Neural cell (in vitro differentiated cells): ENCODE measurements around the gene TNFRSF8. TPM values are rescaled to one million over a fixed set of nuclear protein-coding genes. Genes with fewer than 3 reads are reported as not detected.

Experiments
- H2AFZ ChIP-seq: fragments of 200-600, 300-800 bp; sonication (generic), shearing (Covaris generic); 2 replicates; pipeline ENCODE4 v1.6.0; 2014; ENCODE audit warnings: low read depth, mild to moderate bottlenecking, antibody characterized with exemption, low read length, moderate library complexity
- H3F3A ChIP-seq: fragments of 200-600 bp; shearing (Covaris generic); 2 replicates; pipeline ENCODE4 v1.6.1; 2016; ENCODE audit warnings: mild to moderate bottlenecking, moderate library complexity, mixed read lengths, antibody characterized with exemption, low read length; ENCODE audit not compliant: insufficient read depth, poor library complexity, severe bottlenecking
- H3K27ac ChIP-seq: fragments of 200-600, 300-800 bp; sonication (generic), shearing (Covaris generic); 2 replicates; pipeline ENCODE4 v1.5.1; 2014; ENCODE audit warnings: mild to moderate bottlenecking, low read length, moderate library complexity
- H3K27me3 ChIP-seq: fragments of 300-800, 200-600 bp; sonication (generic), shearing (Covaris generic); 2 replicates; pipeline ENCODE4 v1.6.0; 2014; ENCODE audit warnings: mild to moderate bottlenecking, low read depth, low read length, moderate library complexity; ENCODE audit not compliant: insufficient read depth
- H3K36me3 ChIP-seq: fragments of 300-800, 200-600 bp; sonication (generic), shearing (Covaris generic); 2 replicates; pipeline ENCODE4 v1.5.1; 2014; ENCODE audit warnings: mild to moderate bottlenecking, antibody characterized with exemption, low read length, moderate library complexity; ENCODE audit not compliant: insufficient read depth
- H3K4me2 ChIP-seq: fragments of 300-800, 200-600 bp; sonication (generic), shearing (Covaris generic); 2 replicates; pipeline ENCODE4 v1.6.0; 2014; ENCODE audit warnings: mild to moderate bottlenecking, low read length
- H3K4me3 ChIP-seq: fragments of 300-800, 200-600 bp; sonication (generic), shearing (Covaris generic); 2 replicates; pipeline ENCODE4 v1.5.1; 2014; ENCODE audit warnings: mild to moderate bottlenecking, low read length, moderate library complexity
- H3K79me2 ChIP-seq: fragments of 200-600 bp; shearing (Covaris generic); replicated peaks from 2 replicates; pipeline ENCODE4 v1.6.0; 2014; ENCODE audit warnings: mild to moderate bottlenecking, low read length, moderate library complexity; ENCODE audit not compliant: insufficient read depth
- H3K9ac ChIP-seq: fragments of 300-800, 200-600 bp; sonication (generic), shearing (Covaris generic); 2 replicates; pipeline ENCODE4 v1.6.1; 2016; ENCODE audit warnings: mild to moderate bottlenecking, low read length, mixed read lengths
- H3K9me2 ChIP-seq: fragments of 200-600 bp; shearing (Covaris generic); 2 replicates; pipeline ENCODE4 v1.6.1; 2016; ENCODE audit warnings: mild to moderate bottlenecking, low read length, mixed read lengths; ENCODE audit not compliant: insufficient read depth
- H3K9me3 ChIP-seq: fragments of 200-600, 300-800 bp; sonication (generic), shearing (Covaris generic); 2 replicates; pipeline ENCODE4 v1.6.1; 2016; ENCODE audit warnings: mild to moderate bottlenecking, mixed run types, low read length, moderate library complexity, mixed read lengths
- H4K20me1 ChIP-seq: fragments of 200-600 bp; shearing (Covaris generic); 2 replicates; pipeline ENCODE4 v1.6.1; 2016; ENCODE audit warnings: mild to moderate bottlenecking, mixed run types; ENCODE audit not compliant: insufficient read depth
- EP300 ChIP-seq: fragments of 450-650 bp; conservative IDR thresholded peaks from 2 replicates; pipeline ENCODE4 v1.6.1; 2014; ENCODE audit warnings: antibody characterized with exemption, mild to moderate bottlenecking, moderate library complexity; ENCODE audit not compliant: poor library complexity, severe bottlenecking
- EZH2 ChIP-seq: fragments of 200-600, 300-800 bp; shearing (Covaris generic), sonication (generic); IDR thresholded peaks from 2 replicates; pipeline ENCODE4 v1.6.1; 2014; ENCODE audit warnings: antibody characterized with exemption, low read length, borderline replicate concordance, mild to moderate bottlenecking; ENCODE audit not compliant: insufficient read depth, poor library complexity, severe bottlenecking
- MXI1 ChIP-seq: fragments of 450-650 bp; conservative IDR thresholded peaks from 2 replicates; pipeline ENCODE4 v1.6.1; 2014; ENCODE audit warnings: antibody characterized with exemption, mild to moderate bottlenecking; ENCODE audit not compliant: poor library complexity, severe bottlenecking
- POLR2AphosphoS5 ChIP-seq: IDR thresholded peaks from 2 replicates; pipeline ENCODE4 v1.6.1; 2012
- RAD21 ChIP-seq: fragments of 450-650 bp; conservative IDR thresholded peaks from 2 replicates; pipeline ENCODE4 v1.6.1; 2014; ENCODE audit warnings: antibody characterized with exemption, mild to moderate bottlenecking, moderate library complexity
- REST ChIP-seq: IDR thresholded peaks from 2 replicates; pipeline ENCODE4 v1.6.1; 2012; ENCODE audit warnings: borderline replicate concordance
- SMC3 ChIP-seq: fragments of 450-650 bp; conservative IDR thresholded peaks from 2 replicates; pipeline ENCODE4 v1.6.1; 2014; ENCODE audit warnings: antibody characterized with exemption, mild to moderate bottlenecking, moderate library complexity; ENCODE audit not compliant: poor library complexity
- TAF1 ChIP-seq: IDR thresholded peaks from 2 replicates; pipeline ENCODE4 v1.6.1; 2012; ENCODE audit warnings: low read depth
- polyA plus RNA-seq: library from polyadenylated mRNA; depleted of rRNA; stranded (reverse); fragments of >200 nt; gene quantifications from 2 replicates; pipeline ENCODE4 v1.2.3, GENCODE V29; 2014
- TF ChIP-seq, protein P1 (sequence below): fragments of 450-650 bp; IDR thresholded peaks from 2 replicates; pipeline ENCODE4 v1.5.1; 2014; ENCODE audit warnings: antibody characterized with exemption, mild to moderate bottlenecking, moderate library complexity; ENCODE audit not compliant: poor library complexity, severe bottlenecking

The TNFRSF8 gene
- polyA plus RNA-seq, 1 donor from 2014 or later: not detected

DNA sequence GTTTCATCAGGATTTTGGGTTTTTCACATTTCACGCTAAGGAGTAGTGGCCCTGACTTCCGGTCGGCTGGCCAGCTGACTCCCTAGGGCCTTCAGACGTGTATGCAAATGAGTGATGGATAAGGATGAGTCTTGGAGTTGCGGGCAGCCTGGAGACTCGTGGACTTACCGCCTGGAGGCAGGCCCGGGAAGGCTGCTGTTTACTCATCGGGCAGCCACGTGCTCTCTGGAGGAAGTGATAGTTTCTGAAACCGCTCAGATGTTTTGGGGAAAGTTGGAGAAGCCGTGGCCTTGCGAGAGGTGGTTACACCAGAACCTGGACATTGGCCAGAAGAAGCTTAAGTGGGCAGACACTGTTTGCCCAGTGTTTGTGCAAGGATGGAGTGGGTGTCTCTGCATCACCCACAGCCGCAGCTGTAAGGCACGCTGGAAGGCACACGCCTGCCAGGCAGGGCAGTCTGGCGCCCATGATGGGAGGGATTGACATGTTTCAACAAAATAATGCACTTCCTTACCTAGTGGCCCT is 80.6 kb downstream of the TNFRSF8 start:
- H4K20me1 ChIP-seq: no peaks in the 10 kb centered on the region
- H3K4me3 ChIP-seq: no peak overlapping the region
- H3K27ac ChIP-seq: no peak overlapping the region
- no peaks in the 10 kb centered on the region for H3K27me3 ChIP-seq
- H3K9me2 ChIP-seq: no peaks in the 10 kb centered on the region
- TF ChIP-seq, protein P1, sequence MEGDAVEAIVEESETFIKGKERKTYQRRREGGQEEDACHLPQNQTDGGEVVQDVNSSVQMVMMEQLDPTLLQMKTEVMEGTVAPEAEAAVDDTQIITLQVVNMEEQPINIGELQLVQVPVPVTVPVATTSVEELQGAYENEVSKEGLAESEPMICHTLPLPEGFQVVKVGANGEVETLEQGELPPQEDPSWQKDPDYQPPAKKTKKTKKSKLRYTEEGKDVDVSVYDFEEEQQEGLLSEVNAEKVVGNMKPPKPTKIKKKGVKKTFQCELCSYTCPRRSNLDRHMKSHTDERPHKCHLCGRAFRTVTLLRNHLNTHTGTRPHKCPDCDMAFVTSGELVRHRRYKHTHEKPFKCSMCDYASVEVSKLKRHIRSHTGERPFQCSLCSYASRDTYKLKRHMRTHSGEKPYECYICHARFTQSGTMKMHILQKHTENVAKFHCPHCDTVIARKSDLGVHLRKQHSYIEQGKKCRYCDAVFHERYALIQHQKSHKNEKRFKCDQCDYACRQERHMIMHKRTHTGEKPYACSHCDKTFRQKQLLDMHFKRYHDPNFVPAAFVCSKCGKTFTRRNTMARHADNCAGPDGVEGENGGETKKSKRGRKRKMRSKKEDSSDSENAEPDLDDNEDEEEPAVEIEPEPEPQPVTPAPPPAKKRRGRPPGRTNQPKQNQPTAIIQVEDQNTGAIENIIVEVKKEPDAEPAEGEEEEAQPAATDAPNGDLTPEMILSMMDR: no peak
- TF ChIP-seq EZH2 (no peak), REST (no peak), POLR2AphosphoS5 (no peak), MXI1 (no peak), RAD21 (no peak), SMC3 (no peak), TAF1 (no peak), EP300 (no peak)
- no peaks in the 10 kb centered on the region for H3K79me2 ChIP-seq
- no peaks in the 10 kb centered on the region for H3K36me3 ChIP-seq
- H3K4me2 ChIP-seq: no peak overlapping the region
- H3K9me3 ChIP-seq: no peaks in the 10 kb centered on the region
- no peak overlapping the region for H2AFZ ChIP-seq
- no peaks in the 10 kb centered on the region for H3F3A ChIP-seq
- H3K9ac ChIP-seq: no peak overlapping the region

- H3K4me2 ChIP-seq: no peak overlapping the region
- H3K9ac ChIP-seq: no peak overlapping the region
Measured at GRCh38 chr1:12144236-12144635, 81.1 kb downstream of the TNFRSF8 start.

More at GRCh38 chr1:12144236-12144635, 81.1 kb downstream of the TNFRSF8 start:
- no peaks in the 10 kb centered on the region for H3K79me2 ChIP-seq
- no peak overlapping the region for H3K27ac ChIP-seq
- no peak for TF ChIP-seq MXI1
- no peak for TF ChIP-seq EP300
- TF ChIP-seq RAD21: no peak
- TF ChIP-seq TAF1: no peak
- TF ChIP-seq POLR2AphosphoS5: no peak
- H3K9me2 ChIP-seq: no peaks in the 10 kb centered on the region
- H3K4me3 ChIP-seq: no peak overlapping the region
- H3F3A ChIP-seq: no peaks in the 10 kb centered on the region
- H2AFZ ChIP-seq: no peak overlapping the region
- H3K9me3 ChIP-seq: no peaks in the 10 kb centered on the region
- no peaks in the 10 kb centered on the region for H3K27me3 ChIP-seq
- H3K36me3 ChIP-seq: no peaks in the 10 kb centered on the region
- H4K20me1 ChIP-seq: no peaks in the 10 kb centered on the region
